ENCODE measurements around the gene DND1. TPM values are rescaled to one million over a fixed set of nuclear protein-coding genes. Genes with fewer than 3 reads are reported as not detected.

Gene DND1
- total RNA-seq, 4 donors from 2014 or later, result 0.19 to 0.75 TPM; not detected in 2

DNA sequence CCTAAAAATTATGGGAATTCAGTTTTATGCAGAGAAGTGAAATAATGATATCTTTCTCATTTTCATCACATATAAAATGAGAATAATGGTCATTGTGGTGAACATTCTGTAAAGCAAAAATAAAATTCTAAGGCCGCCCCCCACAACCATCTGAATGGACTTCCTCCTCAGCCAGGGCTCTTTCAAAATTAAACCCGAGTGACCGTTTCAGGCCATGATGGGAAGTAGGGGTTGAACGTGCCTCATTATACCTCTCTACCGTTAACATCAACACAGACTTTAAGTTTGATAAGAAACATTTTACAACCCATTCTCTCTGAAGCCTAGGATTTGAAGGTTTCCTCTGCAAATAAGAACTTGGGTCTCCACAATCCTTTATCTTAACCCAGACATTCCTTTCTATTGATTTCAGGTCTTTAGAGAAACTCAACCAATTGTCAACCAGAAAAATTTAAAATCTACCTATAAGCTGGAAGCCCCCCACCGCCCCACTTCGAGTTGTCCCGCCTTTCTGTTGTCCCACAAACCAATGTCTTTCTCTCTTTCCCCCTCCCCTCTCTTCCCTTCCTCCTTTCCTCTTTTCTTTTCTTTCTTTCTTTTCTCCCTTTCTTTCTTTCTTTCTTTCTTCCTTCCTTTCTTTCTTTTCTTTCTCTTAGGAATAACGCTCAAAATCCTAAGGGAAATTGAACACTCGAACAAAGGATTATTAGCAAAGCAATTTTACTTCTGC is 35.8 kb downstream of the DND1 start:
- no peak for TF ChIP-seq POLR2A (IDR thresholded peaks at IDR 0.05)
- TF ChIP-seq, protein P1, sequence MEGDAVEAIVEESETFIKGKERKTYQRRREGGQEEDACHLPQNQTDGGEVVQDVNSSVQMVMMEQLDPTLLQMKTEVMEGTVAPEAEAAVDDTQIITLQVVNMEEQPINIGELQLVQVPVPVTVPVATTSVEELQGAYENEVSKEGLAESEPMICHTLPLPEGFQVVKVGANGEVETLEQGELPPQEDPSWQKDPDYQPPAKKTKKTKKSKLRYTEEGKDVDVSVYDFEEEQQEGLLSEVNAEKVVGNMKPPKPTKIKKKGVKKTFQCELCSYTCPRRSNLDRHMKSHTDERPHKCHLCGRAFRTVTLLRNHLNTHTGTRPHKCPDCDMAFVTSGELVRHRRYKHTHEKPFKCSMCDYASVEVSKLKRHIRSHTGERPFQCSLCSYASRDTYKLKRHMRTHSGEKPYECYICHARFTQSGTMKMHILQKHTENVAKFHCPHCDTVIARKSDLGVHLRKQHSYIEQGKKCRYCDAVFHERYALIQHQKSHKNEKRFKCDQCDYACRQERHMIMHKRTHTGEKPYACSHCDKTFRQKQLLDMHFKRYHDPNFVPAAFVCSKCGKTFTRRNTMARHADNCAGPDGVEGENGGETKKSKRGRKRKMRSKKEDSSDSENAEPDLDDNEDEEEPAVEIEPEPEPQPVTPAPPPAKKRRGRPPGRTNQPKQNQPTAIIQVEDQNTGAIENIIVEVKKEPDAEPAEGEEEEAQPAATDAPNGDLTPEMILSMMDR (IDR thresholded peaks at IDR 0.05), result no peak
- intact Hi-C loops (cut with DNase I), result loop anchor here (10.0 kb wide), 1 partner anchor 263 kb away; no protein-coding TSS in a partner anchor
- H3K4me1 ChIP-seq, result peaks cover 11 to 60% (median 23%) of the 10 kb centered on the region in 3 donors
- H3K4me3 ChIP-seq, result no peak overlapping the region
- 77 to 88% methylated on average over 10 of the region's 10 CpGs for WGBS, 2 donors
- no peaks in the 10 kb centered on the region for H3K27me3 ChIP-seq
- H3K9me3 ChIP-seq, result no peaks in the 10 kb centered on the region
- H3K36me3 ChIP-seq, result peaks cover 0 to 10% (median 0%) of the 10 kb centered on the region in 3 donors
- DNase-seq, result no peak
- H3K27ac ChIP-seq, result no peak overlapping the region

DNA sequence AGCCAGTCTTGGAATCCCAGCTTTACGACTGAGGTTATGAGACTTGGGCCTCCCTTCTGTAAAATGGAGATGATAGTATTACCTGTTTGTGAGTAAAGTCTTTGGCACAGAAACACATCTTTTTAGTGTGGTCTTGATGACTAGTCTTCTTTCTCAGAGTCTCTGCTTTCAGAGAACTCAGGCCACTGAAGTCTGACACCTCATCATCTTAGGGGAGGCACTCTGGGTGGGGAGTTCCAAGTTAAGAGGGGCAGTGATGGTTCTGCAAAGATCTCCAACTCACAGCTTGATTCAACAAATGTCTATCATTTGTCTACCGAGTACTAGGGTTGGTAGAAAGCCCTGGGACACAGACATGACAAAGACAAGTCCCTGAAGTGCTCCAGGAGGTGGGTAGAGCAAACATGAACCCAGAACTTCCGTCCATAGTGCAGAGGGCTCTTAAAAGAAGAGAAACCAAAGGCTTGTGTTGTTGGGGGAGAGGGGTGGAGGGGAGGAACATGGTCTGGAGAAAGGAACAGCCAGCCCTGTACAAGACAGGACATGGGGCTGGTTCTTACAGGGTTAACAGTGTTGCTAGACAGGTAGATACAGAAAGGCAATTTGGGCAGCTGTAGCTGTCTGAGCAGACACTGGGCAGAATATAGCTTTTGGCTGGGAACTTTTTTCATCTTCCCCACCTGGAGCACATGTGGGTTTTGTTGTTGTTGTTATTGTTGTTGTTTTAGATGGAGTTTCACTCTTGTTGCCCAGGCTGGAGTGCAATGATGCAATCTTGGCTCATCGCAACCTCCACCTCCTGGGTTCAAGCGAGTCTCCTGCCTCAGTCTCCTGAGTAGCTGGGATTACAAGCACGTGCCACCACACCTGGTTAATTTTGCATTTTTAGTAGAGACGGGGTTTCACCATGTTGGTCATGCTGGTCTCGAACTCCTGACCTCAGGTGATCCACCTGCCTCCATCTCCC is 37.8 kb downstream of the DND1 start:
- no peaks in the 10 kb centered on the region for H3K9me3 ChIP-seq
- no peaks in the 10 kb centered on the region for H3K36me3 ChIP-seq
- H3K4me3 ChIP-seq, result no peak overlapping the region
- H3K4me1 ChIP-seq, result peaks cover 17 to 56% (median 31%) of the 10 kb centered on the region in 3 donors
- 86 to 90% methylated on average over 7 of the region's 8 CpGs for WGBS, 2 donors
- DNase-seq, result no peak
- TF ChIP-seq, protein P1 (IDR thresholded peaks at IDR 0.05), result no peak
- TF ChIP-seq POLR2A (IDR thresholded peaks at IDR 0.05), result no peak
- peak overlapping the region in 1 of 4 donors; percentile 42 for H3K27ac ChIP-seq
- intact Hi-C loops (cut with DNase I), result loop anchor here (10.0 kb wide), 1 partner anchor 261 kb away; no protein-coding TSS in a partner anchor
- no peaks in the 10 kb centered on the region for H3K27me3 ChIP-seq

DNA sequence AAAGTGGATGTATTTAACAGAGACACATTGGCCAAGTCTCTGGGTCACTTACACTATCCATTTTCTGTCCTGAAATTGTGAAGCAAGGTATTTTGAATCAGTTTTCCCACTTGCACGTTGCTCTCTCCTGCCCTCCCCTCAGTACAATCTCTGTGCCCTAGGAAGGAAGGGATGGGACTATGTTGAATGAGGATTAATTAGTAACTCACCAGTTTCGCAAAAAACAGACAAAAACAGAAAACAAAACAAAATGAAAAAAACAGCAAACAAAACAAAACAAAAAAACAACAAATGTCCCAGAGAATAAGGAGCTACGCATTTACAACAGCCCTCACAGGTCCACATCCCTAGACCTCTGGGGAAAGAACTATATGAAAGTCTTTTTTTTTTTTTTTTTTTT is 39.3 kb downstream of the DND1 start:
- no peak for TF ChIP-seq POLR2A (IDR thresholded peaks at IDR 0.05)
- TF ChIP-seq, protein P1 (IDR thresholded peaks at IDR 0.05), result no peak
- H3K27me3 ChIP-seq, result no peaks in the 10 kb centered on the region
- no peak overlapping the region for H3K4me3 ChIP-seq
- peaks cover 11 to 45% (median 24%) of the 10 kb centered on the region in 3 donors for H3K4me1 ChIP-seq
- no peak for DNase-seq
- WGBS, 2 donors, result 45 to 59% methylated on average over 3 of the region's 3 CpGs
- no peaks in the 10 kb centered on the region for H3K36me3 ChIP-seq
- H3K9me3 ChIP-seq, result no peaks in the 10 kb centered on the region
- peak overlapping the region in 2 of 4 donors; percentile 6 to 41 for H3K27ac ChIP-seq
- intact Hi-C loops (cut with DNase I), result loop anchor here (10.0 kb wide), 1 partner anchor 259 kb away; no protein-coding TSS in a partner anchor

DNA sequence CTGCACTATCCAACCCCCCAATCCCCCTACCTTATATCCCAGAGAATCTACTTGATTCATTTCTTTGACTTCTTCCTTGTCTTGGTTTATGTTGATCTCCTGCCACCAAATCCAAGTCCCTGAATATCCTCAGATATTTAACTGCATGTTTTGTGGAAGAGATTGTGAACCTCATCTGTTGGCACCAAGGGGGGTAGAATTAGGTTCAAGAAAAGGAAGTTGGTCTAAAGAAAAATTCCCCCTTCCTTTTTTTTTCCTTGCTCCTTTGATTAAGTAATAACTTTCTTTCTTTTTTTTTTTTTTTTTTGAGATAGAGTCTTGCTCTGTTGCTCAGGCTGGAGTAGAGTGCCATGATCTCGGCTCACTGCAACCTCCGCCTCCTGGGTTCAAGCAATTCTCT is 39.9 kb downstream of the DND1 start:
- intact Hi-C loops (cut with DNase I), result loop anchor here (10.0 kb wide), 1 partner anchor 259 kb away; no protein-coding TSS in a partner anchor
- no peak for TF ChIP-seq POLR2A (IDR thresholded peaks at IDR 0.05)
- TF ChIP-seq, protein P1 (IDR thresholded peaks at IDR 0.05), result no peak
- Histone ChIP-seq H3K27ac (peak overlapping the region in 3 of 4 donors; percentile 68 to 88 (median 76)), H3K9me3 (no peaks in the 10 kb centered on the region), H3K36me3 (no peaks in the 10 kb centered on the region), H3K27me3 (no peaks in the 10 kb centered on the region), H3K4me3 (peak overlapping the region in 3 of 4 donors; percentile 50 to 70 (median 55)), H3K4me1 (peaks cover 6 to 40% (median 19%) of the 10 kb centered on the region in 3 donors)
- no peak for DNase-seq
- WGBS, 2 donors, result 66 to 100% methylated on average over 2 of the region's 2 CpGs

Measured in esophagus squamous epithelium (tissue), 5 donors.